Measurements from ENCODE around the gene IP6K3. TPM values are rescaled to one million over a fixed set of nuclear protein-coding genes. Genes with fewer than 3 reads are reported as not detected.

Gene IP6K3
- total RNA-seq, 1 donor from 2014 or later: 2.7 TPM

DNA sequence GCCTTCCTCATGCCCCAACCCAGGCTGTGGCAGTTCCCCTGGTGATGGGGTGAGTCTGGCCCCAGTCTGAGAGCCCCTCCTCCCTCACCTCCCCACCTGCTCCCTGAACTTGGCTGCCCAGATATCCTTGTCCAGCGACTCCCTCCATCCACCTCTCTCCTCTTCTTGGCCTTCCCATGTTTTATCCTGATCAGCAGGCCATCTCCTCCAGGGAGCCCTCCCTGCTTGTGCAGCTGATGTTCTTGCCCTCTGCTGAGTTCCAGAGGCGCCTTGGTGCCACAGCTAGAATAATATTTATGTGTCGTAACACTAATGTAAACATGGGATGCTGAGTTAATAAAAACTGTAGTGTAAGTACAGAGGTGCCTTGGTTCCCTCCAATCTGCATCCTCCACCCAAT is 10.4 kb upstream of the IP6K3 start:
- peaks cover 4% of the 10 kb centered on the region for H3K4me1 Mint-ChIP-seq (ENCODE audit: low read depth, unreplicated experiment)
- H3K9me3 Mint-ChIP-seq (ENCODE audit: unreplicated experiment): peaks cover 2% of the 10 kb centered on the region
- no peak for TF ChIP-seq CTCF (IDR thresholded peaks at IDR 0.05; ENCODE audit: partially characterized antibody, unreplicated experiment)
- peaks cover 2% of the 10 kb centered on the region for H3K27me3 Mint-ChIP-seq (ENCODE audit: unreplicated experiment)
- DNase-seq: no peak
- no peak overlapping the region for H3K4me3 Mint-ChIP-seq (ENCODE audit: unreplicated experiment)
- no peak overlapping the region for H3K27ac Mint-ChIP-seq (ENCODE audit: unreplicated experiment)
- no peaks in the 10 kb centered on the region for H3K36me3 Mint-ChIP-seq (ENCODE audit: unreplicated experiment)

DNA sequence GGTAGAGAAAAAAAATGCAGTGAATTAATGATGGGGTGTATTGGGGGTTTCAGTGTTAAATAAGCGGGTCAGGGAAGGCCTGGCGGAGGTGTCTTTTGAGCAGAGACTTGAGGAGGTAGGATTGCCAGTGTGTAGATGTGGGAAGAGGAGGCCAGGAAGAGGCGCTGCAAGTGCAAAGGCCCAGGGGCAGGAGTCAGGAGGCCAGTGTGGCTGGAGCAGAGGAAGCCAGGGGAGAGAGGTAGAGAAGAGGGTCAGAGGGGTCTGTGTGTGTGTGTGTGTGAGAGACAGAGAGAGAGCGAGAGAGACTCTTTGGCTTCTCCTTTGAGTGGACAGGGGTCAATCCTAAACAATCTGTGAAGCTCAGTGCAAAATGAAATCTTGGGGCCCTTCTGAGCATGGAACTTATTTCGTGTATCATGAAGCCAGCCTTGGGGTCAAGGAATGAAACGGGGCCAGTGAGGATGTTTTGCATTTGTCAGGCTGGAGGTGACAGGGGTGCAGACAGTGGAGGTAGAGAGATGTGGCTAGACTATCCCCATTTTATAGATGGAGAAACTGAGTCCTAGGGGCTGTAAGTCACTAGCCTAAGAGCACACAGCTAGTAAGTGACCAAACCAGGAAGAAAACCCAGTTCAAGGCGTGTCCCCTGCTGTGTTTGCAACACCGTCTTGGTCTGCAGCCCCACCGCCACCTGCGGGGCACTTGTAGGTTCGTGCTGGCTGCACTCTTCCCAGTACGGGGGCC is 9.7 kb upstream of the IP6K3 start:
- Mint-ChIP-seq H3K9me3 (ENCODE audit: unreplicated experiment) (peaks cover 2% of the 10 kb centered on the region), H3K4me3 (ENCODE audit: unreplicated experiment) (no peak overlapping the region), H3K4me1 (ENCODE audit: low read depth, unreplicated experiment) (peaks cover 7% of the 10 kb centered on the region), H3K27me3 (ENCODE audit: unreplicated experiment) (peaks cover 2% of the 10 kb centered on the region), H3K27ac (ENCODE audit: unreplicated experiment) (peak overlapping the region; percentile 1), H3K36me3 (ENCODE audit: unreplicated experiment) (no peaks in the 10 kb centered on the region)
- DNase-seq: no peak
- TF ChIP-seq CTCF (IDR thresholded peaks at IDR 0.05; ENCODE audit: partially characterized antibody, unreplicated experiment): no peak

DNA sequence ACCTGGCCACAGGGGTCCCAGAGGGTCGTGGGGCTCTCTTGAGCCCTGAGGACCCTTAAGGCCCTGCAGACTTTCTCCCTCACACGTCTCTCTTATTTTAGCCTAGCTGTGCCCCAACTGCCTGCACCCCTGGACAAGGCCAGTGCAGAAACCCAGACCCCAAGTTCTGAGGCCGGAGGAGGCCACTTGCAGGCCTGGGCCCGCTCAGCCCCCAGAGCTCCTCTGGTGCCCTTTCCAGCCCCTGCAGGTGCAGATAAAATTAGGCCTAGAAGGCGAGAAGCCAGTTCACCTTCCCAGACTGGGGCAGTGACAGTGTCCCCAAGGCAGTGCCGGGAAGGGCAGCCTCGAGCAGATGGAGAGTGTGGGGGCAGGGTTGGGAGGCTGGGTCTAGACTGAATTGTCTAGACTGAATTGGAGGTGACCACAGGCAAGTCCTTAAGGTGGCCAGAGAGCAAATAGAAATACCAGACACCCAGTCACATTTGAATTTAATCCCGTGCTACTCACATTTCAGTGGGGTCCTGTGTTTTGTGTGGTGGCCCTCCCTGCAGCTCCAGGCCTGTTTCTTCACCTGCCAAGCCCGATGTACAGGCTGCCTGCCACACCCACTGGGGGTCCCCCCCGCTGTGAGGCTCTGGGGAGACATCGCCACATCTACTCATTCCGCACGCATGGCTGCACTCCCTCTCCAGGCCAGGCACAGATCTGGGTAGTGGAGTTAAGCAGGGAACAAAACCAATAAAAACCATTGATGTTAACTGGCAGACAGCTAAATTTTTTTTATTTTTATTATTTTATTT is 8.6 kb upstream of the IP6K3 start:
- no peak for DNase-seq
- TF ChIP-seq CTCF (IDR thresholded peaks at IDR 0.05; ENCODE audit: partially characterized antibody, unreplicated experiment): no peak
- Mint-ChIP-seq H3K36me3 (ENCODE audit: unreplicated experiment) (no peaks in the 10 kb centered on the region), H3K4me3 (ENCODE audit: unreplicated experiment) (no peak overlapping the region), H3K27me3 (ENCODE audit: unreplicated experiment) (peaks cover 5% of the 10 kb centered on the region), H3K4me1 (ENCODE audit: low read depth, unreplicated experiment) (peaks cover 15% of the 10 kb centered on the region), H3K9me3 (ENCODE audit: unreplicated experiment) (peaks cover 2% of the 10 kb centered on the region), H3K27ac (ENCODE audit: unreplicated experiment) (no peak overlapping the region)

- no peak for TF ChIP-seq CTCF (IDR thresholded peaks at IDR 0.05; ENCODE audit: partially characterized antibody, unreplicated experiment)
- peaks cover 3% of the 10 kb centered on the region for H3K9me3 Mint-ChIP-seq (ENCODE audit: unreplicated experiment)
- peaks cover 23% of the 10 kb centered on the region for H3K4me1 Mint-ChIP-seq (ENCODE audit: low read depth, unreplicated experiment)
- peaks cover 10% of the 10 kb centered on the region for H3K27me3 Mint-ChIP-seq (ENCODE audit: unreplicated experiment)
- H3K4me3 Mint-ChIP-seq (ENCODE audit: unreplicated experiment): no peak overlapping the region
- DNase-seq: no peak
- no peaks in the 10 kb centered on the region for H3K36me3 Mint-ChIP-seq (ENCODE audit: unreplicated experiment)
- H3K27ac Mint-ChIP-seq (ENCODE audit: unreplicated experiment): no peak overlapping the region
Observed at GRCh38 chr6:33754222-33754621, 7.5 kb upstream of the IP6K3 start.

- H3K4me1 Mint-ChIP-seq (ENCODE audit: low read depth, unreplicated experiment): peaks cover 32% of the 10 kb centered on the region
- no peak overlapping the region for H3K27ac Mint-ChIP-seq (ENCODE audit: unreplicated experiment)
- TF ChIP-seq CTCF (IDR thresholded peaks at IDR 0.05; ENCODE audit: partially characterized antibody, unreplicated experiment): no peak
- H3K27me3 Mint-ChIP-seq (ENCODE audit: unreplicated experiment): peaks cover 12% of the 10 kb centered on the region
- no peaks in the 10 kb centered on the region for H3K36me3 Mint-ChIP-seq (ENCODE audit: unreplicated experiment)
- no peak for DNase-seq
- H3K4me3 Mint-ChIP-seq (ENCODE audit: unreplicated experiment): no peak overlapping the region
- H3K9me3 Mint-ChIP-seq (ENCODE audit: unreplicated experiment): peaks cover 5% of the 10 kb centered on the region
Observed at GRCh38 chr6:33752646-33753015, 5.9 kb upstream of the IP6K3 start.
